ENCODE data around the gene TEX261.

Gene TEX261

GRCh38 chr2:70988726-70989648 lies 5.7 kb downstream of the TEX261 start:
- no peaks in the 10 kb centered on the region for H3K4me1 ChIP-seq (ENCODE audit: insufficient read depth, insufficient read length)
- H3K9ac ChIP-seq (ENCODE audit: insufficient read length, low read depth): no peak overlapping the region
- peaks cover 69% of the 10 kb centered on the region for H3K36me3 ChIP-seq (ENCODE audit: insufficient read depth, insufficient read length, low read length)
- no peak overlapping the region for H3K4me3 ChIP-seq (ENCODE audit: insufficient read length, low read depth)
- H3K9me3 ChIP-seq (ENCODE audit: insufficient read depth, low read length): no peaks in the 10 kb centered on the region
- no peaks in the 10 kb centered on the region for H3K27me3 ChIP-seq (ENCODE audit: insufficient read depth, insufficient read length)
- TF ChIP-seq ZNF274 (IDR thresholded peaks at IDR 0.05; ENCODE audit: low read depth, low read length): no peak
- TF ChIP-seq YY1 (IDR thresholded peaks at IDR 0.05; ENCODE audit: insufficient read depth, insufficient read length): no peak
- TF ChIP-seq SUZ12 (IDR thresholded peaks at IDR 0.05; ENCODE audit: extremely low read depth, insufficient read depth, insufficient read length): no peak
- DNase-seq (ENCODE audit: low read depth, low spot score): no peak

DNA sequence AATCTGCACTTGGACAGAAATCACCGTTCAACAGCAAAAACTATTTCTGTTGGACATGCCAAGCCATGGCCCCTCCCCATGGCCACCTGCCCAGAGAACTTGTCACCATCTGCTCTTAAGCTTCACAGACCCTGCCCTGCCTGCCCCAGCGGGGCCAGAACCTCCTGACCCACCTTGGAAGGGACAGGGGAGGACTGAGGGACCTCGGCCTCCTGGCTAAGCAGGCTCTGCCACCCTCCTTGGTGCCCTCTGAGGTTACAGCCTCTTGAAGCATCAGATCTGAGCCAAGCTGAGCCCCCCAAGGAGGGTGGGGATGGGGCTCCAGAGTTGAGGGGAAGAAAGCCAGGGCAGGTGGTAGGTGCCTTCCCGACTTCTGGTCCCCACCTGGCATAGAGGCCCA lies 6.5 kb downstream of the TEX261 start:
- Histone ChIP-seq H3K4me1 (ENCODE audit: insufficient read depth, insufficient read length) (no peaks in the 10 kb centered on the region), H3K9ac (ENCODE audit: insufficient read length, low read depth) (no peak overlapping the region), H3K36me3 (ENCODE audit: insufficient read depth, insufficient read length, low read length) (peaks cover 71% of the 10 kb centered on the region), H3K9me3 (ENCODE audit: insufficient read depth, low read length) (no peaks in the 10 kb centered on the region), H3K4me3 (ENCODE audit: insufficient read length, low read depth) (no peak overlapping the region), H3K27me3 (ENCODE audit: insufficient read depth, insufficient read length) (no peaks in the 10 kb centered on the region)
- TF ChIP-seq SUZ12 (IDR thresholded peaks at IDR 0.05; ENCODE audit: extremely low read depth, insufficient read depth, insufficient read length): no peak
- no peak for DNase-seq (ENCODE audit: low read depth, low spot score)

DNA sequence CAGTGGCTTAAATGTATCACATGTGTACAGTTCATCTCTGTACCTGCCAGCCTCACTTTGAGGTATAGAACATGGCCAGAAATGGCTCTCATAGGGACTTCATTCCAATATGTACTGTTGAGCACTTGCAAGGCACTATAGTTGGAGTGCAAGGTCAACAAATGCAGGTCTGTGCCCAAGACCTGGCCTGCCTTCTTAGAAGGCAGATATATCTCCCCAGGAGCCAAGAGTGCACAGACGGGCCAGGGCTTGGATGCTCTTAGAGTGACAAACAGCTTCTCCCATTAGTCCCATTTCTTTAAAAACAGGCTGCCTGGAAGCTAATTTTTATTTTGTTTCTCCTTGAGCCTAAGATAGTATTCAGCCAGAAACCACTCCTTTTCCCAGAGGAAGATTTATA lies 7.3 kb downstream of the TEX261 start:
- peaks cover 68% of the 10 kb centered on the region for H3K36me3 ChIP-seq (ENCODE audit: insufficient read depth, insufficient read length, low read length)
- no peaks in the 10 kb centered on the region for H3K9me3 ChIP-seq (ENCODE audit: insufficient read depth, low read length)
- TF ChIP-seq SUZ12 (IDR thresholded peaks at IDR 0.05; ENCODE audit: extremely low read depth, insufficient read depth, insufficient read length) (no peak), YY1 (IDR thresholded peaks at IDR 0.05; ENCODE audit: insufficient read depth, insufficient read length) (no peak), ZNF274 (IDR thresholded peaks at IDR 0.05; ENCODE audit: low read depth, low read length) (no peak)
- no peak overlapping the region for H3K9ac ChIP-seq (ENCODE audit: insufficient read length, low read depth)
- no peaks in the 10 kb centered on the region for H3K4me1 ChIP-seq (ENCODE audit: insufficient read depth, insufficient read length)
- H3K4me3 ChIP-seq (ENCODE audit: insufficient read length, low read depth): no peak overlapping the region
- DNase-seq (ENCODE audit: low read depth, low spot score): no peak
- no peaks in the 10 kb centered on the region for H3K27me3 ChIP-seq (ENCODE audit: insufficient read depth, insufficient read length)

- peaks cover 3% of the 10 kb centered on the region for H3K4me1 ChIP-seq (ENCODE audit: insufficient read depth, insufficient read length)
- no peak overlapping the region for H3K4me3 ChIP-seq (ENCODE audit: insufficient read length, low read depth)
- DNase-seq (ENCODE audit: low read depth, low spot score): no peak
- no peaks in the 10 kb centered on the region for H3K9me3 ChIP-seq (ENCODE audit: insufficient read depth, low read length)
- TF ChIP-seq ZNF274 (IDR thresholded peaks at IDR 0.05; ENCODE audit: low read depth, low read length) (no peak), SUZ12 (IDR thresholded peaks at IDR 0.05; ENCODE audit: extremely low read depth, insufficient read depth, insufficient read length) (no peak), YY1 (IDR thresholded peaks at IDR 0.05; ENCODE audit: insufficient read depth, insufficient read length) (no peak)
- no peak overlapping the region for H3K9ac ChIP-seq (ENCODE audit: insufficient read length, low read depth)
- peaks cover 65% of the 10 kb centered on the region for H3K36me3 ChIP-seq (ENCODE audit: insufficient read depth, insufficient read length, low read length)
- no peaks in the 10 kb centered on the region for H3K27me3 ChIP-seq (ENCODE audit: insufficient read depth, insufficient read length)
Observed at GRCh38 chr2:70986499-70987189, 8.0 kb downstream of the TEX261 start.

DNA sequence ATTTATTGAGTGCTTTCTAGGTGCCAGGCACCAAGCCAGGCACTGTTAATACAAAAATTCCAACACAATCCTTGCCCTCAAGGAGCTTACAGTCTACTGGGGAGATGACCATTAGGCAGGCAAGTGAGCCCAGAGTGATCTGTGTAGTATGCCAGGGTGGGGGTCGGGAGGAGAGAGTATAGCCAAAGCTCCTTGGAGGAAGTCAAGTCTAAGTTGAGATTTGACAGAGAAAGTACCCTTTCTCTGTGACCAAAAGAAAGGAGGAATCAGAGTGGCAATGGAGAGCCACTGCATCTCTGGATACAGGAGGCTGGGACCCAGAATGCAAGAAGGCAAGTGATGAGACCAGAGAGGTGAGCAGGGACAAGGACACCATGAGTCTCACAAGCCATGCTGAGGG lies 8.7 kb downstream of the TEX261 start:
- no peaks in the 10 kb centered on the region for H3K27me3 ChIP-seq (ENCODE audit: insufficient read depth, insufficient read length)
- H3K36me3 ChIP-seq (ENCODE audit: insufficient read depth, insufficient read length, low read length): peaks cover 58% of the 10 kb centered on the region
- H3K4me1 ChIP-seq (ENCODE audit: insufficient read depth, insufficient read length): peaks cover 3% of the 10 kb centered on the region
- H3K4me3 ChIP-seq (ENCODE audit: insufficient read length, low read depth): no peak overlapping the region
- no peaks in the 10 kb centered on the region for H3K9me3 ChIP-seq (ENCODE audit: insufficient read depth, low read length)
- H3K9ac ChIP-seq (ENCODE audit: insufficient read length, low read depth): no peak overlapping the region
- TF ChIP-seq ZNF274 (IDR thresholded peaks at IDR 0.05; ENCODE audit: low read depth, low read length) (no peak), YY1 (IDR thresholded peaks at IDR 0.05; ENCODE audit: insufficient read depth, insufficient read length) (no peak), SUZ12 (IDR thresholded peaks at IDR 0.05; ENCODE audit: extremely low read depth, insufficient read depth, insufficient read length) (no peak)
- DNase-seq (ENCODE audit: low read depth, low spot score): no peak

DNA sequence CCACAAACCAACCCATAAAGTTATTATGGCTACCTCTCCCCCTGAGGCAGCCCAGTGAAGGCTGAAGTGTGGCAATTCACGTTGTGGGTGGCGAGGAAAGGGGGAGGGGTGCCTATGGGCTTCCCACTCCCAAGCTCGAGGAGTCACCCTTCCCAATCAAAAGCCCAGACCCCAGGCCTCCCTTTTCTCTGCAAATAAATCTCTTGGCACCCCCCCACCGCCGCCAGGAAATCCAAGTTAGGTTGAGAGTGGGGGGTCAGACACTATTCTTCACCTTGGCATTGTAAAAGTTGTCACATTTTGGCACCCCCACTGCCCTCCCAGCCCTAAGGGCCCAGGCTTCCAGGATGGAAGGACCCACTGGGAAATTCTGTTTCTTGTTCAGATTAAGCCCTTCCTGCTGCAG lies 9.4 kb downstream of the TEX261 start:
- H3K27me3 ChIP-seq (ENCODE audit: insufficient read depth, insufficient read length): no peaks in the 10 kb centered on the region
- no peak overlapping the region for H3K4me3 ChIP-seq (ENCODE audit: insufficient read length, low read depth)
- peaks cover 3% of the 10 kb centered on the region for H3K4me1 ChIP-seq (ENCODE audit: insufficient read depth, insufficient read length)
- H3K9me3 ChIP-seq (ENCODE audit: insufficient read depth, low read length): no peaks in the 10 kb centered on the region
- H3K9ac ChIP-seq (ENCODE audit: insufficient read length, low read depth): no peak overlapping the region
- H3K36me3 ChIP-seq (ENCODE audit: insufficient read depth, insufficient read length, low read length): peaks cover 52% of the 10 kb centered on the region
- DNase-seq (ENCODE audit: low read depth, low spot score): no peak
- TF ChIP-seq ZNF274 (IDR thresholded peaks at IDR 0.05; ENCODE audit: low read depth, low read length) (no peak), YY1 (IDR thresholded peaks at IDR 0.05; ENCODE audit: insufficient read depth, insufficient read length) (no peak)

- Histone ChIP-seq H3K36me3 (ENCODE audit: insufficient read depth, insufficient read length, low read length) (peaks cover 47% of the 10 kb centered on the region), H3K4me3 (ENCODE audit: insufficient read length, low read depth) (no peak overlapping the region), H3K9ac (ENCODE audit: insufficient read length, low read depth) (no peak overlapping the region), H3K27me3 (ENCODE audit: insufficient read depth, insufficient read length) (peaks cover under 1% of the 10 kb centered on the region), H3K9me3 (ENCODE audit: insufficient read depth, low read length) (no peaks in the 10 kb centered on the region), H3K4me1 (ENCODE audit: insufficient read depth, insufficient read length) (peaks cover 3% of the 10 kb centered on the region)
- TF ChIP-seq SUZ12 (IDR thresholded peaks at IDR 0.05; ENCODE audit: extremely low read depth, insufficient read depth, insufficient read length): no peak
- TF ChIP-seq ZNF274 (IDR thresholded peaks at IDR 0.05; ENCODE audit: low read depth, low read length): no peak
- TF ChIP-seq YY1 (IDR thresholded peaks at IDR 0.05; ENCODE audit: insufficient read depth, insufficient read length): no peak
- no peak for DNase-seq (ENCODE audit: low read depth, low spot score)
Observed at GRCh38 chr2:70984576-70985282, 9.9 kb downstream of the TEX261 start.

Measured in NT2/D1 (cell line).